SK-N-SH treated with all-trans-retinoic acid at 6 μM for 48 hours (cell line): Measurements from ENCODE around the gene PBRM1.

Experiments used
- ATAC-seq: fragments of 200-7000 bp; cut with Tn5 transposase; 3 replicates; pipeline ENCODE4 v1.9.1; 2020; ENCODE audit warnings: mild to moderate bottlenecking, moderate library complexity
- ARNTL ChIP-seq: fragments of 450-650 bp; formaldehyde crosslinking; IDR thresholded peaks from 2 replicates; pipeline ENCODE4 v1.5.0; 2020; ENCODE audit warnings: low read depth, mild to moderate bottlenecking, moderate library complexity, borderline replicate concordance
- BACH2 ChIP-seq: fragments of 250-450 bp; sonication (Bioruptor Pico); IDR thresholded peaks from 2 replicates; pipeline ENCODE4 v1.9.0; 2021; ENCODE audit warnings: mild to moderate bottlenecking, borderline replicate concordance
- CREB5 ChIP-seq: fragments of 250-450 bp; sonication (Bioruptor Pico); IDR thresholded peaks from 2 replicates; pipeline ENCODE4 v1.5.1; 2020; ENCODE audit warnings: low read depth, mild to moderate bottlenecking, moderate library complexity
- CSDC2 ChIP-seq: fragments of 250-450 bp; sonication (Bioruptor Pico); IDR thresholded peaks from 2 replicates; pipeline ENCODE4 v1.5.0; 2020; ENCODE audit warnings: mild to moderate bottlenecking, moderate library complexity
- CSRNP3 ChIP-seq: fragments of 250-450 bp; sonication (Bioruptor Pico); IDR thresholded peaks from 2 replicates; pipeline ENCODE4 v1.5.1; 2021; ENCODE audit warnings: mild to moderate bottlenecking, moderate library complexity
- ESRRG ChIP-seq: fragments of 250-450 bp; sonication (Bioruptor Pico); IDR thresholded peaks from 2 replicates; pipeline ENCODE4 v1.6.1; 2021; ENCODE audit warnings: mild to moderate bottlenecking
- GLIS3 ChIP-seq: fragments of 250-450 bp; sonication (Bioruptor Pico); IDR thresholded peaks from 2 replicates; pipeline ENCODE4 v1.5.0; 2020; ENCODE audit warnings: mild to moderate bottlenecking, moderate library complexity
- ISL1 ChIP-seq: fragments of 250-450 bp; sonication (Bioruptor Pico); IDR thresholded peaks from 2 replicates; pipeline ENCODE4 v2.1.2; 2022; ENCODE audit warnings: mild to moderate bottlenecking, moderate library complexity
- OSR1 ChIP-seq: fragments of 250-450 bp; sonication (Bioruptor Pico); IDR thresholded peaks from 2 replicates; pipeline ENCODE4 v1.8.0; 2022; ENCODE audit warnings: moderate library complexity, mild to moderate bottlenecking, inconsistent platforms
- PATZ1 ChIP-seq: fragments of 250-450 bp; sonication (Bioruptor Pico); IDR thresholded peaks from 2 replicates; pipeline ENCODE4 v1.8.0; 2020; ENCODE audit warnings: mild to moderate bottlenecking, moderate library complexity, borderline replicate concordance
- POU6F1 ChIP-seq: fragments of 250-450 bp; sonication (Bioruptor Pico); IDR thresholded peaks from 2 replicates; pipeline ENCODE4 v1.8.0; 2021; ENCODE audit warnings: low read depth, mild to moderate bottlenecking, moderate library complexity, borderline replicate concordance
- PPARA ChIP-seq: fragments of 250-450 bp; sonication (Bioruptor Pico); IDR thresholded peaks from 2 replicates; pipeline ENCODE4 v1.5.0; 2020; ENCODE audit warnings: mild to moderate bottlenecking, borderline replicate concordance
- RARB ChIP-seq: fragments of 250-450 bp; sonication (Bioruptor Pico); IDR thresholded peaks from 2 replicates; pipeline ENCODE4 v1.8.0; 2021; ENCODE audit warnings: mild to moderate bottlenecking, moderate library complexity
- SNAI2 ChIP-seq: fragments of 250-450 bp; sonication (Bioruptor Pico); IDR thresholded peaks from 2 replicates; pipeline ENCODE4 v1.5.0; 2020; ENCODE audit warnings: mild to moderate bottlenecking, moderate library complexity
- TCF4 ChIP-seq: fragments of 250-450 bp; sonication (Bioruptor Pico); IDR thresholded peaks from 2 replicates; pipeline ENCODE4 v1.8.0; 2021; ENCODE audit warnings: mild to moderate bottlenecking, moderate library complexity, borderline replicate concordance
- TOX ChIP-seq: fragments of 250-450 bp; sonication (Bioruptor Pico); IDR thresholded peaks from 2 replicates; pipeline ENCODE4 v1.8.0; 2021; ENCODE audit warnings: mild to moderate bottlenecking, moderate library complexity, borderline replicate concordance
- TSHZ2 ChIP-seq: fragments of 250-450 bp; sonication (Bioruptor Pico); IDR thresholded peaks from 2 replicates; pipeline ENCODE4 v1.5.0; 2020; ENCODE audit warnings: mild to moderate bottlenecking, moderate library complexity
- ZC3H10 ChIP-seq: fragments of 250-450 bp; sonication (Bioruptor Pico); IDR thresholded peaks from 2 replicates; pipeline ENCODE4 v1.5.1; 2021; ENCODE audit warnings: mild to moderate bottlenecking, moderate library complexity
- ZFP3 ChIP-seq: fragments of 250-450 bp; sonication (Bioruptor Pico); IDR thresholded peaks from 2 replicates; pipeline ENCODE4 v1.5.0; 2020; ENCODE audit warnings: mild to moderate bottlenecking, moderate library complexity
- ZFP30 ChIP-seq: fragments of 450-650 bp; formaldehyde crosslinking; IDR thresholded peaks from 2 replicates; pipeline ENCODE4 v1.5.0; 2022; ENCODE audit warnings: mild to moderate bottlenecking, moderate library complexity
- ZNF565 ChIP-seq: fragments of 450-650 bp; formaldehyde crosslinking; conservative IDR thresholded peaks from 2 replicates; pipeline ENCODE4 v1.5.0; 2020; ENCODE audit warnings: low read depth, mild to moderate bottlenecking, moderate library complexity
- ZNF70 ChIP-seq: fragments of 450-650 bp; formaldehyde crosslinking; IDR thresholded peaks from 2 replicates; pipeline ENCODE4 v1.5.0; 2020; ENCODE audit warnings: mild to moderate bottlenecking, moderate library complexity
- ZNF8 ChIP-seq: fragments of 450-650 bp; formaldehyde crosslinking; IDR thresholded peaks from 2 replicates; pipeline ENCODE4 v1.5.0; 2020; ENCODE audit warnings: mild to moderate bottlenecking, moderate library complexity

Gene PBRM1

GRCh38 chr3:52555056-52555455 lies 130.7 kb downstream of the PBRM1 start:
- TF ChIP-seq ZNF8 (CRISPR knock-in tag) (no peak), PPARA (CRISPR knock-in tag) (no peak), GLIS3 (CRISPR knock-in tag) (no peak), RARB (CRISPR knock-in tag) (no peak), TSHZ2 (no peak), ISL1 (CRISPR knock-in tag) (no peak), ZNF565 (no peak), ZFP3 (CRISPR knock-in tag) (no peak), SNAI2 (CRISPR knock-in tag) (no peak), ZFP30 (CRISPR knock-in tag) (no peak), ZNF70 (no peak), POU6F1 (no peak), TCF4 (no peak), PATZ1 (CRISPR knock-in tag) (no peak), CREB5 (no peak), ARNTL (CRISPR knock-in tag) (no peak), OSR1 (CRISPR knock-in tag) (no peak), CSDC2 (no peak)
- peak; percentile 30; the same call in 1 of the 3 replicates for ATAC-seq

GRCh38 chr3:52554026-52554755 lies 131.5 kb downstream of the PBRM1 start:
- ATAC-seq, result no peak
- TF ChIP-seq OSR1 (CRISPR knock-in tag), result no peak

- no peak for TF ChIP-seq TSHZ2
- no peak for ATAC-seq
Observed at GRCh38 chr3:52552089-52552488, 133.6 kb downstream of the PBRM1 start.

- no peak for ATAC-seq
- TF ChIP-seq BACH2 (CRISPR knock-in tag) (no peak), ZFP30 (CRISPR knock-in tag) (no peak), ESRRG (no peak), CSDC2 (no peak), TOX (CRISPR knock-in tag) (no peak), ZC3H10 (CRISPR knock-in tag) (no peak), TCF4 (no peak), RARB (CRISPR knock-in tag) (no peak), ZFP3 (CRISPR knock-in tag) (no peak), ARNTL (CRISPR knock-in tag) (no peak), GLIS3 (CRISPR knock-in tag) (no peak), SNAI2 (CRISPR knock-in tag) (no peak), CSRNP3 (CRISPR knock-in tag) (no peak), ZNF8 (CRISPR knock-in tag) (no peak), CREB5 (no peak), OSR1 (CRISPR knock-in tag) (no peak), ISL1 (CRISPR knock-in tag) (no peak)
Observed at GRCh38 chr3:52551118-52551517, 134.6 kb downstream of the PBRM1 start.
